ENCODE measurements around the gene HES5.

- TF ChIP-seq REST (IDR thresholded peaks at IDR 0.05; ENCODE audit: borderline replicate concordance) (no peak), SMC3 (conservative IDR thresholded peaks at IDR 0.05; ENCODE audit: poor library complexity) (no peak), CTCF (IDR thresholded peaks at IDR 0.05; ENCODE audit: poor library complexity, severe bottlenecking) (no peak), POLR2AphosphoS5 (IDR thresholded peaks at IDR 0.05) (no peak), EZH2 (IDR thresholded peaks at IDR 0.05; ENCODE audit: borderline replicate concordance, insufficient read depth, low read length, poor library complexity, severe bottlenecking) (no peak), MXI1 (conservative IDR thresholded peaks at IDR 0.05; ENCODE audit: poor library complexity, severe bottlenecking) (no peak), EP300 (conservative IDR thresholded peaks at IDR 0.05; ENCODE audit: poor library complexity, severe bottlenecking) (no peak)
Measured at GRCh38 chr1:2537784-2538115, 7.7 kb upstream of the HES5 start.
